ENCODE data around the gene OGFOD3. TPM values are rescaled to one million over a fixed set of nuclear protein-coding genes. Genes with fewer than 3 reads are reported as not detected.
A peak's percentile ranks its signal among the peaks of the same experiment; 100 is the strongest.

OGFOD3 gene
- total RNA-seq, 1 donor from 2014 or later = 28.5 TPM

DNA sequence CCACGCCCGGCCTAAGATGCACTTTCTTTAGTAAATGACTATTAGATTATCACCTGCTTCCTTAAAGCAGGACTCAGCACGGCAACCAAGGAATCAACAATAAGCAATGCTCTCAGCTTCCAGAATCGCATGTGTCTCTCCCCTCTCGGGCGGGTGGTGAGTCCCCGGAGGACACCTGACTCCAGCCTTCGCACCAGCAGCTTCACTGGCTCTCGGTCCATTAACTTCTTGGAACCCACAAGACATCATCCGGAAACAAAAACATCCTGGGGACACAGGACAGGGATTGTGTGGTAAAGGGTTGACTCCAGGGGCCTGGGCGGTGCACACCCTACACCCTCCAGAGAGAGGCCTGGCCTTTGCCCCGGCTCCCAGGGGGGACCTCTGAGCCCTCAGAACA, 24.1 kb downstream of the OGFOD3 start:
- intact Hi-C loops (cut with micrococcal nuclease) = no loop called here
- no peak for DNase-seq
- no peak for ATAC-seq

DNA sequence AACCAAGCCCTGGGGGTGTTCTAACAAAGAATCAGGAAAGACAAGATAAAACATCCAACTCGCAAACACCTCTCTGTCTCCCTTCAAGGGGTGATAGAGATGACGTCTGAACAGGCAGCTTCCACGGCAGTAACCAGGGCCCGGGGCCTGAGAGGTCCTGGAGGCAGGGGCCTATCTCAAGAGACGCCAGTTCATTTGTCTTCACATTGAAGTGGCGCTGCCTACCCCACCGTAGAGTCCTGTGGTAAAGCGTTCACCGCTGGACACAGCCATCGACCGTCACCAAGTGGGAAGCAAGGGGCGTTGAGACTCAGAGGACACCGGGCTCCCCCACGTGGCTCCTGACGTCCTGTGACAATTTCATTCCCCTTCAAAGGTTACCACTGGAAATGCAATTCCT, 25.4 kb downstream of the OGFOD3 start:
- DNase-seq = no peak
- no peak for ATAC-seq
- intact Hi-C loops (cut with micrococcal nuclease) = no loop called here

DNA sequence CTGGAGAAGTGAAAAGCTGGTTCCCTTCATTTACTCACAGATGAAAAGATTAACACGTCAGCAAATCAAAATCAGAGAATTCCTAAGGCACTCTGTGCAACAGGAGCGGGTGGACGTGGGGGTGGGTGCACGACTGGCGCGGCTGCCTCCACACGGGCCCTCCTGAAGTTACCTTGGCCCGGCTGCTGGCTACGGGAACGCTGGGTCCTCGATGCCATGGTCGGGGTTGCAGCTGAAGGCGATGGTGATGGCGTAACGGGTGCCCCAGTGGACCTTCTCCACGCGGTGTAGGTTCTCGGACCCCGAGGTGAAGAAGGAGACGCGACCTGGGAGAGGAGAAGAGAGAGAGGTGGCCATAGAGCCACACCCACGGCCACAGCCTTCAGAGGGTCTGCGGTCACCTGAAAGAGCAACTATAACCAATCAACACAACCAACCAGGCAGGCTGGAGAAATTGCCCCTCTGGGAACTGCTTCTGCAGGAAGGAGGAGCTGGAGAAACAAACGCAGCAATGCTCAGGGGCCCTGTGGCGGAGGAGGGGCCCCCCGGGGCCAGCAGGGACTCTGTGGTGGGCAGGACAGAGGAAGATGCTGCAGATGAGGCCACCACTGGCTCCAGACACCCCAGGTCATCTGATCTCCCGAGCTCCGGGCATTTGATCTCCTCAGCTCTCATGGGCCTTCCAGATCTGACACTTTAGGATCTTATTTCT, 26.0 kb downstream of the OGFOD3 start:
- ATAC-seq (no peak), DNase-seq (no peak)
- intact Hi-C loops (cut with micrococcal nuclease) = no loop called here

GRCh38 chr17:82391496-82392066, 26.8 kb downstream of the OGFOD3 start:
- ATAC-seq (no peak), DNase-seq (peak; percentile 15)
- intact Hi-C loops (cut with micrococcal nuclease) = no loop called here

DNA sequence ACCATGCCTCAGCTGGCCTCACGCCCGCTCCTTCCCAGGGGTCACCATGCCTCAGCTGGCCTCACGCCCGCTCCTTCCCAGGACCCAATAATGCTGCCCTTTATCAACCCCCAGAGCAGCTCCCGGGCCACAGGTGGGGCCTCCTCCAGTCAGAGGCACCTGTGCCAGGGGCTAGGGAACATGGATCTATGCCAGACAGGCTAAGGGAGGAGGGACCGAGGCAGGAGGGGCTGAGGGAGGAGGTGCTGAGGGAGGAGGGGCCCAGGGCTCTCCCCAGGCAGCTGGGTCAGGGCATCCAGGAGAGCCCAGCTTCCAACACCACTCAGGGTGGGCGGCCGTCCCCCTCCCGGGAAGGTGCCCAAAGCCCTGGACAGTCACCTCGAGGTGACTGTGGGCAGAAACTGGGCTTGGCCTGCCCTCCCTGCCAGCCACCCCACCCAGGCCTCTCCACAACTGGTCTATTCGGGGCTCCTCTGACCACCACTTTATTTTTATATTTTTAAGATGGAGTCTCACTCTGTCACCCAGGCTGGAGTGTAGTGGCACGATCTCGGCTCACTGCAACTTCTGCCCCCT, 27.4 kb downstream of the OGFOD3 start:
- DNase-seq = peak; percentile 14
- intact Hi-C loops (cut with micrococcal nuclease) = no loop called here
- no peak for ATAC-seq

GRCh38 chr17:82390015-82390859, 28.1 kb downstream of the OGFOD3 start:
- intact Hi-C loops (cut with micrococcal nuclease) = no loop called here
- no peak for ATAC-seq

GRCh38 chr17:82389379-82389778, 29.0 kb downstream of the OGFOD3 start:
- DNase-seq (peak; percentile 3), ATAC-seq (no peak)
- intact Hi-C loops (cut with micrococcal nuclease) = no loop called here

More at GRCh38 chr17:82390015-82390859, 28.1 kb downstream of the OGFOD3 start:
- DNase-seq = peak; percentile 27

GRCh38 chr17:82388922-82389283, 29.5 kb downstream of the OGFOD3 start:
- intact Hi-C loops (cut with micrococcal nuclease) = no loop called here
- ATAC-seq (no peak), DNase-seq (peak; percentile 15)

DNA sequence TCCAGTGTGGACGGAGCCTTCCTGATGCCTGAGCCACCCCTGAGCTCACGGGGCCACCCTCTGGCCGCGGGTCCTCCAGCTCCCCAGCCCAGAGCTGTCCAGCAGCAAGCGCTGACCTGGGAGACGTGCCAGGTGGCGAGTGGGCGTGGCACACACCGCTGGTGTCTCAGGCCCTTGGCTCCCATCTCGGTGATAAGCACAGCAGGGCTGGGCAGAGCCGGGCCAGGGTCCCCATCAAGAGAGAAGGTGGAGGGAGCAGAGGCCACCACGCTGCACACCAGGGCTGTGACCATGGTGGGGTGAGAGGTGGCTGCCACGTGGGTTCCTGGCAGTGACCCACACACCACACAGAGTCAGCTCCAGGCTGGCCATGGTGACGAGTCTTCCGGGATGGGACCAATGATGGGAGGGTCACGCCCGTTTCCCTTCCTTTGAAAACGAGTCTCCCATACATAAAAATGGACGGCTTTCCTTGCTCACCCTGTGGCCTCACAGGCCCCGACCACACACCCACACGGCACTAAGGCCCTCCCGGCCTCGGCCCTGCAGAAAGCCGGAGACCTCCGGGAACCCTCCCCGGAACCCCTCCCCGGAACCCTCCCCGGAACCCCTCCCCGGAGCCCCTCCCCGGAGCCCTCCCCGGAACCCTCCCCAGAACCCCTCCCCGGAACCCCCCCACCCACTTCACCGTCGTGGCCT, 30.0 kb downstream of the OGFOD3 start:
- ATAC-seq (no peak), DNase-seq (peak; percentile 66)
- intact Hi-C loops (cut with micrococcal nuclease) = no loop called here

DNA sequence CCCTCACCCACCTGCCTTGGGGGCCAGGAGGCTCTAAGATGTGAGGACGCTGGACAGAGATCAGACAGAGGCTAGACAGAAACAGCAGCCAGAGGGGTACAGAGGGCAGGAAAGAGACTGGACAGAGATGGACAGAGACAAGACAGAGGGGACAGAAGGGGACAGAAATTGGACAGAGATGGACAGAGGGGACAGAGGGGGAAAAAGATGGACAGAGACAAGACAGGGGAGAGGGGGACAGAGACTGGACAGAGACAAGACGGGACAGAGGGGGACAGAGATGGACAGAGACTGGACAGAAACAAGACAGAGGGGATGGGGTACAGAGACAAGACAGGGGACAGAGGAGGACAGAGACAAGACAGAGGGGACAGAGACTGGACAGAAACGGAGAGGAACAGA, 30.7 kb downstream of the OGFOD3 start:
- ATAC-seq = no peak
- intact Hi-C loops (cut with micrococcal nuclease) = no loop called here
- peak; percentile 14 for DNase-seq

- intact Hi-C loops (cut with micrococcal nuclease) = no loop called here
- ATAC-seq = no peak
- peak; percentile 35 for DNase-seq
Measured at GRCh38 chr17:82386881-82387704, 31.3 kb downstream of the OGFOD3 start.

- intact Hi-C loops (cut with micrococcal nuclease) = no loop called here
- DNase-seq = peak; percentile 64
- peak; percentile 49 for ATAC-seq
Measured at GRCh38 chr17:82386255-82386831, 32.0 kb downstream of the OGFOD3 start.

DNA sequence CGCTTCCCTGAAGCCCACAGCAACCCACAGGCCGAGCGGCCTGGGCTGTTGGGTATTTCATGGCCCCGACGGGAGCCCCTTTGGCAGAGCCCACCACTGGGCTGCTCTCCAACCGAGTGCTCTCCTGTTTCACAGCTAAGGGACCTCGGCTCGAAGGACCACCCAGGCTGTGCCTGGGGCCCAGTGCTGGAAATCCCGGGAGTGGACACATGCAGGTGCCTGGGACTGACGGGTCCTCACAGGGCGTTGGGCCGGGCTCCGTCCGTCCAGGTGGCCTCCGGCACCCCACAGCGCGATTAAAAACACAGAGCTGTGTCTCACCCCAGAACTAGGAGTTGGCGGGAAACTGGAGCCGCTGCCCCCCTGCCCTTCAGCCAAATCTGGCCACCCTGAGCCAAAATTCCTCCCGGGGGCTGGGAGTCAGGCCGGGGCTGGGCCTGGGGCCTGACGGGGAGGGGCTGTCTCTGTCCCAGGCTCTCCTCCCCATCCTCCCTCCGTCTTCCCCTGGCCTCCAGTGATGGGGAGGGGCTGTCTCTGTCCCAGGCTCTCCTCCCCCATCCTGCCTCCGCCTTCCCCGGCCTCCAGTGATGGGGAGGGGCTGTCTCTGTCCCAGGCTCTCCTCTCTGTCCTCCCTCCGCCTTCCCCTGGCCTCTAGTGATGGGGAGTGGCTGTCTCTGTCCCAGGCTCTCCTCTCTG, 32.7 kb downstream of the OGFOD3 start:
- intact Hi-C loops (cut with micrococcal nuclease) = no loop called here
- peak; percentile 49 for ATAC-seq
- DNase-seq = peak; percentile 60

- peak; percentile 88 for DNase-seq
- intact Hi-C loops (cut with micrococcal nuclease) = no loop called here
- peak; percentile 86 for ATAC-seq
Measured at GRCh38 chr17:82384730-82385481, 33.5 kb downstream of the OGFOD3 start.

DNA sequence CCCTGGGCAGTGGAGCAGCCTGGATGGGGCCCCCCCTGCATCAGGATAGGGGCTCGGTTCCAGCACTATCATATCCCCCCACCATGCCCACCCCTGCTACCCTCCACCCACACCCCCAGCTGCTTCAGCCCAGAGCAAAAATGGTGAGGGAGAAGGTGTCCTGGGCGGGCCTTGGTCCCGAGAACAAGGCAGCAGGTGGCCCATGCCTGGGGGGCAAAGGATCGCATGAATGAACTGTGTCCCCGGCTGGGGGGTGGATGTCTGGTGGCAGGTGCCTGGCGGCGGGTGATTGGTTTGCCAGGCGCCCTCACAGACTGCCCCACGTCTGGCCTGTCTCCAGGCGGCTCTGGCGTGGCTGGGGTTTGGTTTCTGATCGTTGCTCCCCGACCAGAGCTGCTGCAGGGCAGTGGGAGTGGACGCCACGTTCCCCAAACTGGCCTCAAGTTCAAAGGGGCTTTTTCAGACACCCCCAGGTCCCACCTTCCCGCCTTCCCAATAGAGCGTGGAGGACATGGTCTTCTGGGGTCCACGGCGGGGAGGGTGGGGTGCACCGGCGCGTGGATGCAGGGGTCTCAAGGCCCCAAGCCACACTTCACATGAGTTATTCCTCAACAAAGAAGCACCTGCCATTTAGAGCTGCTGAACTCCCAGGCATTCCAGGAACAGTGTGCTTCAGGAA, 34.2 kb downstream of the OGFOD3 start:
- ATAC-seq = no peak
- intact Hi-C loops (cut with micrococcal nuclease) = no loop called here
- no peak for DNase-seq

- DNase-seq (peak; percentile 25), ATAC-seq (no peak)
- intact Hi-C loops (cut with micrococcal nuclease) = no loop called here
Measured at GRCh38 chr17:82383411-82383810, 35.0 kb downstream of the OGFOD3 start.

- no peak for DNase-seq
- intact Hi-C loops (cut with micrococcal nuclease) = no loop called here
Measured at GRCh38 chr17:82382933-82383255, 35.5 kb downstream of the OGFOD3 start.

More at GRCh38 chr17:82382933-82383255, 35.5 kb downstream of the OGFOD3 start:
- ATAC-seq = no peak
